Stomach smooth muscle (tissue), 2 donors: ENCODE data around the gene IRAK3.
"Not testable (repeated sequence)": the region's sequence is repeated elsewhere in the genome, so short reads cannot be mapped to it uniquely, and the experiment has no call there.

ENCODE experiments used
- H3K27ac ChIP-seq: one replicate; pipeline ENCODE4 v1.7.0; 2013; ENCODE audit warnings: mild to moderate bottlenecking, low read length, inconsistent platforms
- H3K27me3 ChIP-seq, 2 donors: one replicate each; pipeline ENCODE4 v1.7.0; 2013; ENCODE audit warnings: low read length in 2 of 2; ENCODE audit not compliant: insufficient read depth in 2 of 2, control insufficient read depth in 1 of 2
- H3K36me3 ChIP-seq, 2 donors: one replicate each; pipeline ENCODE4 v1.7.0; 2013; ENCODE audit warnings: low read length in 2 of 2; ENCODE audit not compliant: control insufficient read depth in 2 of 2, insufficient read depth in 2 of 2
- H3K4me1 ChIP-seq: one replicate; pipeline ENCODE4 v1.7.0; 2013; ENCODE audit warnings: low read length; ENCODE audit not compliant: control insufficient read depth, insufficient read depth
- H3K4me3 ChIP-seq, 2 donors: one replicate each; pipeline ENCODE4 v1.7.0; 2013; ENCODE audit warnings: low read length in 2 of 2
- H3K9ac ChIP-seq, 2 donors: one replicate each; pipeline ENCODE4 v1.7.0; 2013; ENCODE audit warnings: low read length in 2 of 2, mild to moderate bottlenecking in 1 of 2
- H3K9me3 ChIP-seq, 2 donors: one replicate each; pipeline ENCODE4 v1.7.0; 2013; ENCODE audit warnings: low read length in 2 of 2; ENCODE audit not compliant: control insufficient read depth in 2 of 2
- donor health status: healthy.
- donor health status: Pancreatic carcinoma.

Gene IRAK3

DNA sequence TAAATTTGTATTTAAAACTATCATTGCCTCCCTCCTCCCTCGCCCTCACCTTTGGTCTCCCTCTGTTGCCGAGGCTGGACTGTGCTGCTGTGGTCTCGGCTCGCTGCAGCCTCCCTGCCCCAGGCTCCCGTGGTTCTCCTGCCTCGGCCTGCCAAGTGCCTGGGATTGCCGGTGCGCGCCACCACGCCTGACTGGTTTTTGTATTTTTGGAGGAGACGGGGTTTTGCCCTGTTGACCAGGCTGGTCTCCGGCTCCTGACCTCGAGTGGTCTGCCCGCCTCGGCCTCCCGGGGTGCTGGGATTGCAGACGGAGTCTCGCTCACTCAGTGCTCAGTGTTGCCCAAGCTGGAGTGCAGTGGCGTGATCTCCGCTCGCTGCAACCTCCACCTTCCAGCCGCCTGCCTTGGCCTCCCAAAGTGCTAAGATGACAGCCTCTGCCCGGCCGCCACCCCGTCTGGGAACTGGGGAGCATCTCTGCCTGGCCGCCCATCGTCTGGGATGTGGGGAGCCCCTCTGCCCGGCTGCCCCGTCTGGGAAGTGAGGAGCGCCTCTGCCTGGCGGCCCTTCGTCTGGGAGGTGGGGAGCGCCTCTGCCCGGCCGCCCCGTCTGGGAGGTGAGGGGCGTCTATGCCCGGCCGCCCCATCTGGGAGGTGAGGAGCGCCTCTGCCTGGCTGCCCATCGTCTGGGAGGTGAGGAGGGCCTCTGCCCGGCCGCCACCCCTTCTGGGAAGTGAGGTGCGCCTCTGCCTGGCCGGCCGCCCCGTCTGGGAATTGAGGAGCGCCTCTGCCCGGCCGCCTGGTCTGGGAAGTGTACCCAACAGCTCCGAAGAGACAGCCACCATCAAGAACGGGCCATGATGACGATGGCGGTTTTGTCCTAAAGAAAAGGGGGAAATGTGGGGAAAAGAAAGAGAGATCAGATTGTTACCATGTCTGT is 14.4 kb upstream of the IRAK3 start:
- not testable (repeated sequence) for H3K27ac ChIP-seq, H3K9me3 ChIP-seq, H3K4me3 ChIP-seq, H3K4me1 ChIP-seq, H3K27me3 ChIP-seq, H3K9ac ChIP-seq, H3K36me3 ChIP-seq

DNA sequence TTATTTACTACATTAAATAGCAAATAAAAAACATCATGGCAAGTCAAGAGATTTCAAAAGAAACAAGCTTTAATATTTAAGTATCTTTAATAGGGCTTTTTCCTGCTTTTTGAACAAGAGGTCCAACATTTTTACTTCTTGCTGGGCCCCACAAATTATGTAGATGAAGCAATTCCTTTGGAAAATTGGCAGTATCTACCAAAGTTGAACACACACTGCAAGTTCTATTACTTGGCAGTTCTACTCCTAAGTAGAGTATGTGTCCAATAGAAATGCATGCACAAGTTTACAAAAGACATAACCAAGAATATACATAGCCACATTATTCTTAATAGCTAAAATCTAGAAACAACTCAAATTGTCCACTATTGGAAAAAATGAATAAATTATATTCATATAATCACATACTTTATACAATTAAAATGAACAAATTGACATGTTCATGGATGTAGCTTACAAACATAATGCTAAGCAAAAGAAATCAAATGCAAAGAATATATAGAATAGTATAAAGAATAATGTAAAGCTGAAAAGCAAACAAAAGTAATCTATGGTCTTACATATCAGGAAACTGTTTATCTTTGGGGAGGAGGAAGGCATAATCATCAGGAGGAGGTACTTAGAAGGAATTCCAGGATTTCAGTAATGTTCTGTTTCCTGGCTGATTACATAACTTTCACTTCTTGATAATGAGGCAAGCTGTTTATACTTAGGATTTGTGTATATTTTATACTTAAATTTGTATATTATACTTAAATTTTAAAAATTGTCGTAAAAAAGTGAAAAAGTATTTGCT is 12.7 kb upstream of the IRAK3 start:
- no peaks in the 10 kb centered on the region for H3K4me1 ChIP-seq
- H3K27ac ChIP-seq: no peak overlapping the region
- H3K27me3 ChIP-seq: no peaks in the 10 kb centered on the region
- H3K36me3 ChIP-seq: no peaks in the 10 kb centered on the region
- no peak overlapping the region for H3K9ac ChIP-seq
- no peak overlapping the region for H3K4me3 ChIP-seq
- peaks cover 0 to 3% of the 10 kb centered on the region in 2 donors for H3K9me3 ChIP-seq

DNA sequence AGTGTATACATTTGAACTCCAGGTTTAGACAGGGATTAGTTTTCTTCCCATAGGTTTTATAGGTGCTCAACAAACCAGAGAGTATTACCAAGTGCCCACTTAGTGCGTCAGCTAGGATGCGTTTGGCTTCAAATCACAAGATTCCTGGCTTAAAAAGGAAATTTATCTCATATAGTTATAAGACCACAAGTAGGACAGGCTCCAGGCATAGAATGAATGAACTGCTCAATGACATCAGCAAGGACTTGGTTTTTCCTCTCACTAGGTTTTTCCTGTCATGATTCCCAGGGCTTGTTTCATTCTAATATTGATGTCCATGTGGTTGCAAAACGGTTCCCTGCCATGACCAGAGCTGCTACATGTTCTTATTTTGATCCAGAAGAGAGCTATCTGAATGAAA is 6.1 kb upstream of the IRAK3 start:
- no peak overlapping the region for H3K4me3 ChIP-seq
- H3K27ac ChIP-seq: no peak overlapping the region
- H3K36me3 ChIP-seq: no peaks in the 10 kb centered on the region
- H3K9me3 ChIP-seq: peaks cover 0 to 3% of the 10 kb centered on the region in 2 donors
- H3K27me3 ChIP-seq: peaks cover 4 to 7% of the 10 kb centered on the region in 2 donors
- no peak overlapping the region for H3K9ac ChIP-seq
- no peaks in the 10 kb centered on the region for H3K4me1 ChIP-seq

DNA sequence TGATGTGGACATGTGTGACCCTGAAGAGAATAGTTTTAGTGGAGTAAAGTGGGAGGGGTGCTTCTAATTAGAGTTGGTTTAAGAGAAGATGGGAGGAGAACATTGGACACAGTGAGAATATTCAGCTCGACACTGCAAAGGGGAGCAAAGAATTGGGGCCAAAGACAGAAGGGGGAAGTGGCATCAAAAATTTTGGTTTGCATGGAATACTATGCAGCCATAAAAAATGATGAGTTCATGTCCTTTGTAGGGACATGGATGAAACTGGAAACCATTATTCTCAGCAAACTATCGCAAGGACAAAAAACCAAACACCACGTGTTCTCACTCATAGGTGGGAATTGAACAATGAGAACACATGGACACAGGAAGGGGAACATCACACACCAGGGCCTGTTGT is 4.2 kb upstream of the IRAK3 start:
- not testable (repeated sequence) for H3K4me1 ChIP-seq, H3K27ac ChIP-seq, H3K36me3 ChIP-seq, H3K9me3 ChIP-seq, H3K9ac ChIP-seq, H3K4me3 ChIP-seq
- H3K27me3 ChIP-seq: peaks cover 14 to 17% of the 10 kb centered on the region in 2 donors

DNA sequence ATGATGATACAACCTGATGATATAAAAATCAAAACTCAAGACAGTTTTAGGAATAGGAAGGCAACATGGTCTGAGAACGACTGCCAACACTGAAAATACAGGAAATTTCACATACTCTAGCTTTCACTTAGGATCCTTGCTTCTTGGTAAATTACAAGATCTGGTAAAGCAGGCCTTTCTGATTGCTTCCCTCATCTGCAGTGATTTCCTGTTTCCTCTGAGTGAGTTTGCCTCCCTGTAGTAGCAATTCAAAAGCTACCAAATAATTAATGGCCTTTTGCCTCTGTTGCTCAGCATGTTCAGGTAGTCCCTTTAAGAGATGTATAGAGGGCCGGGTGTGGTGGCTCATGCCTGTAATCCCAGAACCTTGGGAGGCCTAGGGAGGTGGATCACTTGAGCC is 2.0 kb upstream of the IRAK3 start:
- Histone ChIP-seq H3K9ac (no peak overlapping the region), H3K27me3 (peaks cover 14 to 17% of the 10 kb centered on the region in 2 donors), H3K4me3 (no peak overlapping the region), H3K4me1 (peaks cover 6% of the 10 kb centered on the region), H3K9me3 (no peaks in the 10 kb centered on the region), H3K27ac (no peak overlapping the region), H3K36me3 (no peaks in the 10 kb centered on the region)

DNA sequence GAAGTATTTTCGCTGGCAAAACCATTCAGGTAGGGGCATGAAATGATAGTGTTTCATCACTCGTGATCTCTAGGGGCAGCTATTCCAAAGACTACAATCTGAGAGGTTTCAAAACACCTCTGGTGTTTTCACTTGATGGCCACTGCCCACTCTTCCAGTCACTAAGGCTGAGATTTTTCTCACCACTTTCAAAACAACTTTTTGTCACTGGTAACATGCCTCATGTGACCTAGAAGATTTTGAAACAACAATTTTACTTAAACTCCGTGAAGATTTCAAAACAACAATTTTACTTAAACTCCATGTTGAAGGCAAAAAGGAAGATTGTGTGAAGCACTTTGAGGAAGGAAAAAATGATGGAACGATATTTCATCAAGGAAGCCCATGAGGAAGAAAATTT is 1.2 kb upstream of the IRAK3 start:
- no peak overlapping the region for H3K9ac ChIP-seq
- H3K27me3 ChIP-seq: peaks cover 13% of the 10 kb centered on the region in 2 donors
- H3K4me1 ChIP-seq: peaks cover 6% of the 10 kb centered on the region
- H3K27ac ChIP-seq: no peak overlapping the region
- H3K36me3 ChIP-seq: no peaks in the 10 kb centered on the region
- no peaks in the 10 kb centered on the region for H3K9me3 ChIP-seq
- no peak overlapping the region for H3K4me3 ChIP-seq

DNA sequence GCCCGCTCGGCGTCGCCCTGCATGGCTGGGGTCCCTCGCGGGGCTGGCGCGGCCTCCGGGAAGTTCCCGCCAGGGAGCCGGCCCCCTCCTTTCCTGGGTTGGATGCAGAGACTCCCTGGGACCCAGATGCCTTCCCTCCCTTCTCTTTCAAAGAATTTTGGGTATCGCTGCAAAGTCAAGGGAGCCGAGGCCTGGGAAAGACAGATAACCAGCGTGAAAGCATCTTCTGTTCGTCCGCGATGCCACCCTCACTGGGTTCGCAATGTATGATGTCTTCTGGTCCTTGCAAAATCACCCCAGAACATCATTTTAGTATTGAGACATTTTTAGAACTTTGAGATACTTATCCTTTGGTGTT is 451 bp downstream of the IRAK3 start:
- no peaks in the 10 kb centered on the region for H3K36me3 ChIP-seq
- peaks cover 6% of the 10 kb centered on the region for H3K4me1 ChIP-seq
- peaks cover 10 to 12% of the 10 kb centered on the region in 2 donors for H3K27me3 ChIP-seq
- no peak overlapping the region for H3K27ac ChIP-seq
- H3K9ac ChIP-seq: peak overlapping the region in 1 of 2 donors; percentile 21
- no peaks in the 10 kb centered on the region for H3K9me3 ChIP-seq
- peak overlapping the region; percentile 3 to 69 for H3K4me3 ChIP-seq

DNA sequence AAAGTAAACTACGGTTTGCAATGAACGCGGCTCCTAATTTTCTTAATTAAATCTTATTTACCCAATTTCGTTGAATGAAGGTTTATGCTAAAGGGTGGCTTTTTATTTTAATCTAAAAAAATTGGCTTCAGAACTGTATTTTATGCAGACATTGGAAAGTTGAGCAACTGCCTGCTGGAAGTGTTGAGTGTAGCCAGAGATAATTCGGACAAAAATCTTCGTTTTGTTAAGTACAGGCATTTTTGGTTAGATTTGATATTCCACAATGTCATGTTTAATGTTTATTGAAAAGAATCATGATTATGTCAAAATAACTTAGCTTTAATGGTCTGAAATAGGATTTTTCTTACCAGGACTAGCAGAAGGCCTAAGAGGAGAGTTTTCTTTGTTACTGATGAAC is 875 bp downstream of the IRAK3 start:
- H3K9ac ChIP-seq: no peak overlapping the region
- no peaks in the 10 kb centered on the region for H3K36me3 ChIP-seq
- H3K4me3 ChIP-seq: peak overlapping the region; percentile 3 to 69
- no peaks in the 10 kb centered on the region for H3K9me3 ChIP-seq
- peaks cover 6% of the 10 kb centered on the region for H3K4me1 ChIP-seq
- H3K27ac ChIP-seq: no peak overlapping the region
- H3K27me3 ChIP-seq: peaks cover 10 to 13% of the 10 kb centered on the region in 2 donors

DNA sequence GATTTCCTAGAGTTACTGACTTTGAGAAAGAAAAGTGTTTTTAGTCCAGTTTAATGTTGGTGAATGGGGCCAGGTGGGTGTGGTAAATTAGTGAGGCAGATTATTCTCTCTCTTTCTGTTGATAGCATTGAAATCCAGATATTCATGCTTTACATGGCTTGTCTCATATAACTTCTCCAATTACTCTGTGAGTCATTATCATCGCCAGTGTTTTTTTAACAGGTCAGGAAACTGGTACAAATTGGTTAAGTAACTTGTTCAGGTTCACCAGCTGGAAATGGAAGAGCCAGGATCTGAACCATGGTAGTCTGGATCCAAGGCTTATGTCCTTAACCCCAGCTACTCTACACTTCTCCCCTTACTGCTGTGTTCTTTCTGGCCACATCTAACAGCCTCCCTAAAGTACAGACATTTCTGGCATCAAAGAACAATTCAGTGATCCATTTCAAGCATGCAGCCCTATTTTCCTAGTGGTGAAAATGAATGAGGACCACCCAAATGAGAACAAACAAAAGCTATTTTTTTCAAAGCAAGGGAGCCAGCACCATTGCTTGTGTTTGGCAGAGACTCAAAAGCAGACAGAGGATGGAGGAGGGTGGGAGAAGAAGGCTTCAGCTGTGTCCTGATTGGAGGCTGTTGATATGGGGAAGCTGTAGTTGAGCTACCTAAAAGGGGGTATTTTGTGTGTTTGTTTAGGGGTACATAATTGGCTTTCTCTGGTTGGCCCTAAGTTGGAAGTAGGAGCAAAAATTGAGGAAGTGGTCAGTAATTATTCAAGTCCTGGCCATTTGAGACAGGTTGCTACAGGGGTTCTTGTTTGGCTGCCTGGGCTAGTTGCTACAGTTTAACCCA is 1.7 kb downstream of the IRAK3 start:
- Histone ChIP-seq H3K4me1 (peaks cover 6% of the 10 kb centered on the region), H3K9me3 (no peaks in the 10 kb centered on the region), H3K27me3 (peaks cover 10 to 15% of the 10 kb centered on the region in 2 donors), H3K36me3 (no peaks in the 10 kb centered on the region), H3K9ac (no peak overlapping the region), H3K27ac (no peak overlapping the region), H3K4me3 (no peak overlapping the region)

DNA sequence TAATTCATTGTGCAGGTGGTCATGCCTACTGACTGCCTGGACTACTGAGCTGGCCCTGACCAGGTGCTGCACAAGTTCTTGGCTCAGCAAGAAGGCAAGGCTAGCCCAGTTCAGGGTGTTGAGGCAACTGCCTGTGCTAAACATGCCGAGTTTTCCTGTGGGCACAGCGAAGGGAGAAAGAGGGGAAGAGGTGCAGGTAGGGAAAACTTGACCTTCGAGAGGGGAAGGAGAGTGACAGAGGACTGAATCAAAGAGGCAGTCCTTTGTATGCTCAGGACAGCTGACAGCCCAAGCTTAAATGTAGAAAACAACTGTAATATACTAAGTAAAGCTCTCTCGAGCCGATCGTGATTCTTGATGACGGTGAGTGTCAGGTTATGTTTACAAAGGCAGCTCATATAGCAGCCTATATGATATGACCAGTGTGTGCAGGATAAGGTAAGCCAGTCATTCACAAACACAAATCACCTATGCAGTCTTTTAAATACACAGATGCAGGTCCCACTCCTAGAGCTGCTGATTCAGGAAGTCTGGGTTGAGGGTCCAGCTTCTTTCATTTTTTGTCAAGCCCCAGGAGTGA is 2.6 kb downstream of the IRAK3 start:
- Histone ChIP-seq H3K36me3 (no peaks in the 10 kb centered on the region), H3K27me3 (peaks cover 10 to 15% of the 10 kb centered on the region in 2 donors), H3K4me1 (peaks cover 6% of the 10 kb centered on the region), H3K27ac (no peak overlapping the region), H3K9me3 (no peaks in the 10 kb centered on the region), H3K9ac (no peak overlapping the region), H3K4me3 (no peak overlapping the region)
